CD1c-positive myeloid dendritic cell (primary cell): ENCODE results near the gene SMPDL3B.

Experiments used
- DNase-seq: peaks from one replicate; pipeline ENCODE4 v3.0.0-alpha.2; 2016; ENCODE audit errors: extremely low spot score

SMPDL3B gene, protein sequence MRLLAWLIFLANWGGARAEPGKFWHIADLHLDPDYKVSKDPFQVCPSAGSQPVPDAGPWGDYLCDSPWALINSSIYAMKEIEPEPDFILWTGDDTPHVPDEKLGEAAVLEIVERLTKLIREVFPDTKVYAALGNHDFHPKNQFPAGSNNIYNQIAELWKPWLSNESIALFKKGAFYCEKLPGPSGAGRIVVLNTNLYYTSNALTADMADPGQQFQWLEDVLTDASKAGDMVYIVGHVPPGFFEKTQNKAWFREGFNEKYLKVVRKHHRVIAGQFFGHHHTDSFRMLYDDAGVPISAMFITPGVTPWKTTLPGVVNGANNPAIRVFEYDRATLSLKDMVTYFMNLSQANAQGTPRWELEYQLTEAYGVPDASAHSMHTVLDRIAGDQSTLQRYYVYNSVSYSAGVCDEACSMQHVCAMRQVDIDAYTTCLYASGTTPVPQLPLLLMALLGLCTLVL

DNA sequence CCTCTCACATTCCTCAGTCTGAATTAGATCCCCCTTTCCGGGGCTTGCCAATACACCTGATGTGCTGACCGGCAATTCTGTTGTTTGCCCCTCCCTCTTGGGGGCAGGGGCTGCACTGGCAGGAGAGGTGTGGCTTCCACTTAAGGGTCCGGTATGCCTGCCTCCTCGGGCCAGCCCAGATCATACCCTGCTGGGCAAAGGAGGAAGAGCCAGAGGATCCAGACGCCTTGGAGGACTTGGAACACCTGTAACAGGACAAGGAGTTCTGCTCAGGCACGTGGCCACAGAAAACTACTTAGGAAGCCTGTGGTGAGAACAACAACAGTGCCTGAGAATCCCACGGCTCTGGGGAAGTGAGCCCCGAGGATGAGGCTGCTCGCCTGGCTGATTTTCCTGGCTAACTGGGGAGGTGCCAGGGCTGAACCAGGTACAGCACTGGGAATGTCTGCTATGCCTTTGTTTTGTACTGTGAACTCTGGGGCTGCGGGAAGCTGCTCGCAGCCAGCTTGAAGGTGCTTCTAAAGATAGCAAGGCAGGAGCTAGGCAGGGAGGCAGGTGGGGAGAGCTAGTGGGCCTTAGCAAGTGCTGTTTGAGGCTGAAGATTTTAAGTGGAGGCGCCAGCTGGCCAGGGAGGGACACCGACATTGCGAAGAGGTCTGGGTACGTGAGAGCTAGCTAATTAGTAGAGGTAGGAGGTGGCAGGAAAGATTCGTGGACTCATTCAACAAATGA is at the start of gene SMPDL3B:
Gene SMPDL3B, plus strand, starts transcription at position 183 of the 732 bp plus-strand sequence. Its CDS starts 184 bp downstream, at position 367.
- peak; percentile 12 for DNase-seq

DNA sequence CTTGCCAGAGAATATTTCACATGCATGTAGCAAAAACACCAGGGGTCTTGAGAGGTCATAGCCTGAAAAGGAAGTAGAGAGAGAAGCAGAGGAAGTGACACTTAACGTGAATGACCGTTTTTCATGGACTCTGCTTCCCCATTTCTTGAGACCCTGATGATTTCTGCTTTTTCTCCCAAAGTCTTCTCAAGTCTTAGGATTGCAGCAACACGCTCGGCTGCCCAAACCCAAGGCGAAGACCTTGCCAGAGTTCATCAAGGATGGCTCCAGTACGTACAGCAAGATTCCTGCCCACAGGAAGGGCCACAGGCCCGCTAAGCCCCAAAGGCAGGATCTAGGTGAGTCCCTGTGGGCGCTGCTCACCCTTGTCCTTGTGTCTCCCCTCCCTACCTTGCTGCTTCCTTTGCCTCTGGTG is 49.7 kb upstream of the SMPDL3B start:
- peak; percentile 93 for DNase-seq

DNA sequence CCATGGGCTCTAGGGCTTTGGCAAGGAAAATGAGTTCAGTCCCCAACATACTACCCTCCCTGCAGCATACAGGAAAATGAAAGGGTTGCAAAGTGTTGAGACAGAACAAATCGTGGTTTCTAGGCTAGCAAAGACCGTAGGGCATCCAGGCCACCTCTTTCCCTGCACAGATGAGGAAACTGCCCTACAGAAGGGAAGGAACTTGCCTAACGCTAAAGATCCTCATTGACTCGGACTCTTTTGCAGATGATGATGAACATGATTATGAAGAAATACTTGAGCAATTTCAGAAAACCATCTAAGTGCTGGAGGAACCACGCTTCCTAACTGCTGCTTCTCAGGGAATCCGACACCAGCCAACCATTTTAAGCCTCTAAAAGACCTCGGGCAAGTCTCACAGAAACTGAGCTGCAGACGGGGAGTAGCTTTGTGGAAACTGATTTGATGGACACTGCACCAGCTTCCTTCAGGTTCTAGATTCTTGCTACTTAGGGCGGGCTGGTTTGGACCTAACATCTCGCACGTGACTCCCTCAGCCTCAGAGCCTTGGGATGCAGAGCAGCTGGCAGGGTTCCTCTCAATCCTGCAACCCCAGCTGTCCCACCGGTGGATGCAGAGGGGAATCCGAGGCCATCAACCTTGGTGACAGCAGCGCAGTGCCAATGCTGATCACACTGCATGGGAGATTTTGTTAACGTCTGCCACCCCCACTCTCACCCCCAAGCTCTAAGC is 49.0 kb upstream of the SMPDL3B start:
- peak; percentile 94 for DNase-seq

DNA sequence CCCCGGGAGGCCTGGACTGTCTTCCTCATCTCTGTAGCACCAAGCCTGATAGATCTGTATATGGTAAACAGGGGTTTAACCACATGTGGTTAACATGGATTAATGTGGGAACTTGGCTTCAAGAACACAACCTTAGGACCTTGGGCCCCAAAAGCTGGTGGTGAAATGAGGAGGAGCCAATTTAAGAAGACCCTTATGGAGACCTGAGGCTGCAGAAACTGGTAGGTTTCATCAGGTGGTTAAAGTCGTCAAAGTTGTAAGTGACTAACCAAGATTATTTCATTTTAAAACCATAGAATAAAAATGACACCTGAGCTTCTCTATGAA is 48.5 kb upstream of the SMPDL3B start:
- DNase-seq: no peak

DNA sequence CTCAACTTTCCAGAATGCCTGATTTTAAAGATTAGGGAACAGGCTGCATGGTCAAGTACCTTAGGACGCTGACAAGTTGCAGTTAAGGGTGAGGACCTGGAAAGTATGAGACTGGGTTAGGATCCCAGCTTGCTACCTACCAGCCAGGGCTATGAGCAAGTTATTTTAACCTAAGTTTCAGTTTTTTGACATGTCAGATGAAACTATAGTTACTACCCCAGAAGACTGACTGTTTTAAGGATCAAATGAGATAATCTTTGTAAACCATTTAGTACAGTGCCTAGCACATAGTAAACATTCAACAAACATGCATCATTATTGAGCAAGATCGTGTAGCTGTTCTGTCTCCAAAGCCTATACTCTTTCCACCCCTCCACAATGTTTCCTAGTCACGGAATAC is 48.1 kb upstream of the SMPDL3B start:
- DNase-seq: peak; percentile 20

DNA sequence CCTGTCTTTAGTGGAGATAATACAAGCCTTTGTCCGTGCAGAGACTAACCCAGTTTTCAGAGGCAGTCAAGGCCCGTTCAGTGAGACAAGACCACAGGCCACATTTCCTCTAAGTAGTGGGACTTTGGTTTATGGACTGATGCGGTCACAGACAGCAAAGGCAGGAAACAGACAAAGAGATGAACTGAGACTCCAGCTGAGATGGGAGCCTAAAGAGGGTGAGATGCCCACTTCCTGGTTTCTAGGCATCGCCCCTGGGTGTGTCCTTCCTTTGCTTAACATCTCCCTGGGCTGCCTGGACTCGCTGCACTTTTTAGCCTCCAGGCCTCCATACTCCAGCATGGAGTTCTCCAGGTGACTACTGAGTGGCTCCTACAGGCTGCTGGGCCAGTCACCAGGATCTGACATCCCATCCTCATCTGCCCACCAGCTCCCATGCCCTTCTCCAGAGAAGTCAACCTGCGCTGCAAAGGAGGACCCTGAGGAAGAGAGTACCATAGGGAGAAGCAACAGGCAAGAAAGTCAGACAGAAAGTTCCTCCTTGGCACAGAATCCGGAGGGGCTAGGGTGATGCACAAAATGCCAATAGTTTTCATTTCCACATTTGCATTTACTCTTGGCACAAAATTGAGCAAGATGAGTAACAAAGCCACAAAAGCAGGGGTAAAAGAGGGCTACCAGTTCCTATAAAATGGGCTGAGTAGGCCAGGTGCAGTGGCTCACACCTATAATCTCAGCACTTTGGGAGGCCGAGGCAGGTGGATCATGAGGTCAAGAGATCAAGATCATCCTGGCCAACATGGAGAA is 47.4 kb upstream of the SMPDL3B start:
- DNase-seq: peak; percentile 74

DNA sequence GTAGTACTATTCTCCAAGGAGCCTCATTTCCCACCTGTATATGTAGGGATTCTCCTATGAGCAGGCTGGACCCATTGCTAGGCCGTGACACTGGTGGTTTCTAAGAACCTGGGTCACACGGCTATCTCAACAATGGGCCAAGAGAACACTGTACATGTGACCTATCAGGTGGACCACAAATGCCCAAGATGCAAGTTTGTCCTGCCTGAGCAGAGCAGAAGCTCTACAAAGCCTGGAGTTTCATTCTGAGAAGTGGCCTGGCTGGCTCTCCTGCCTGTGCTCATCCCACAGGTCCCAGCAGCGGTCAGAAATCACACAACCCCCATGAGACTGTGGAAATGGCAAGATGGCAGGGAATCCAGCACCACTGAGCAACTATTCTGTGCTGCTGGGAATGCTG is 45.3 kb upstream of the SMPDL3B start:
- DNase-seq: peak; percentile 37

DNA sequence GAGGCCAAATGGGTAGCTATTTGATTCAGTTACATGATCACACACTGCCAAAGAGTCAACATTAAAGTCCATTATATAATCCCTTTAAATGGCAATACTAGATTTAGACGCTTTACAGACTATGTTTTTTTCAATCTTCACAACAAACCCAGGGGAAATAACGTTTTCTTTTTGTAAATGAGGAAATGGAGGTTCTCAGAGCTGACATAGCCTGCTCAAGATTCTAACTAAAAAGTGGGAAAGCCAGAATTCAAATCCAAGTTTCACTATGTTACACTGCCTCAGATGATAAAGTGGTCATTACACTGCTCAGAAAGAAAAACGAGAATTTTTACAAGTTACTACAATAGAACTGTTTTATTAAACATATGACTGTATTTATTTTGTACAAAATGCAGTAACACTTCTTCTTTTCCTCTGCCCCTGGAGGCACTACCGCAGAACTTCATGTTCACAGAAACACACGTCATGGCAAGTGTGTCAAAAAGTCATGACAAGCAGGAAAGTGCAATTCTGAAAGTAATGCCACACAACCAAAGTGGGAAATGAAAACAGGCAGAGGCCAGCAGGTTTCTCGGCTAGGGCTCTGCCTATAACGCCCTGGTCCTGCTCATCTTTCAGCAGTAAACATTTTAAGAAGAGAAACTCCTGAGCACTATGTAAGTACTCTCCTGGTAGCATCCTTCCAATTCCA is 43.5 kb upstream of the SMPDL3B start:
- DNase-seq: peak; percentile 93

DNA sequence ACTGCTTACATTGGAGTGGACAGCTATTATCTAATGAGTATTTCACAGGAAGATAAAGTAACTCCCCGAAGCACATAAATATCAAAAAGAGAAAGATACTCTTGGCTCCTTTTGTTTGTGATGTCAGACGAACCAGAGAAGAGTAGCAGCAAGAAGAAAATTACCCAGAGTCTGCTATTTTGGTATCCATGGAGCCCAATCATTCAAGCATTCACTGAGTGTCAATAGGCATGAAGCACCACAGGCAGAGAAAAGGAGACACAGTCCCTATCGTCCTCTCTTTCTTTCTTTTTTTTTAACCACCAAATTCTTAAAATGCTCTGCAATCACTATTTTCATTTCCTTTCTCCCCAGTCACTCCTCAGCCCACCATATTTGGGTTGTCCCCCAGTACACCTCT is 40.3 kb upstream of the SMPDL3B start:
- DNase-seq: no peak

DNA sequence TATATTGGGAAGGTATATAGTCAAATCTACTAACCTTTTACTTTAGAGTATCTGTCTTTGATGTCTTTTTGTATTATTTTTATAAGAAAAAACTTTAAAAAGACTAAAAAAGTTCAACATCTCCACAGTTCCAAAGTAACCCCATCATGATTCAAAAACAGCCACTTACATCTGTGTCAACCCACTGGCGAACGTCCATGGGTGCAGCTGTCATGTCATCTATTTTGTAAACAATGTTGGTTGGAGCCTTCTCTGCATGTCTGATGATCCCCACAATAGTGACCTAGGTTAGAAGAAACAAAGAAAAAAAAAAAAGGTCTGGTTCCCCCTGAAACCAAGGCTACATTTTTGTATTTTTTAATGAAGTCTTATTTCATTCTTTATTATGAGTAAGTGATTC is 28.0 kb upstream of the SMPDL3B start:
- DNase-seq: no peak

DNA sequence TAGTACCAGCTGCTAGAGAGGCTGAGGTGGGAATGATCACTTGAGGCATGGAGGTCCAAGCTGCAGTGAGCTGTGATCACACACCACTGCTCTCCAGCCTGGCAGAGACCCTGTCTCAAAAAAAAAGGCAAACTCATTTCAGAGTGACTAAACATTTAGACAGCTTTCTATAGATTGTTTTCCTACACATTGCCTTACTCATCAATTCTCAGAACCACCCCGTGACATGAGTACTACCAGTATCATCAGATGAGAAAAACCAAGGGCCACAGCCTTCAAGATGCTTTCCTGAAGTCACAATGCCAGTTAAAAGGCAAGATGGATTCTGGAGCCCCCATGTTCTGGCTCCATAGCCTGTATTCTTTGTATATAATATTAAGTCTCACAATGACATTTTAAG is 22.4 kb upstream of the SMPDL3B start:
- DNase-seq: no peak

DNA sequence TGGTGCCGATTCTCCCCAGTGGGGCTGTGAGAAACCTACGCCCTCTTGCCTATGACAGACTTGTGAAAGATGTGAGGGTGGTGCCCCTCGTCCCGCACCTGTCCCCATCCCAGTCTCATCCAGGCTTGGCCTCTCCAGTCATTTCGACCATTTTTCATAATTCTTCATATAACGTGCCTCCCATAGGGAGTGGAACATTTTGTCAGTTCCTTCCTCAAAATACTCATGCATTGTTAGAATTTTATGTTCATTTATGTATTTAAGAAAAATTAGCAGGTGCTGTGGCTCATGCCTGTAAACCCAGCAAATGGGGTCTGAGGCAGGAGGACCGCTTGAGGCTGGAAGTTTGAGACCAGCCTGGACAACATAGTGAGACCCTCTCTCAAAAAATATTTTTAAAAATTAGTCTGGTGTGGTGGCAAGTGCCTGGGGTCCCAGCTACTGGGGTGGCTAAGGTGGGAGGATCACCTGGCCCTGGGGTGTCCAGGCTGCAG is 19.7 kb upstream of the SMPDL3B start:
- DNase-seq: peak; percentile 12

DNA sequence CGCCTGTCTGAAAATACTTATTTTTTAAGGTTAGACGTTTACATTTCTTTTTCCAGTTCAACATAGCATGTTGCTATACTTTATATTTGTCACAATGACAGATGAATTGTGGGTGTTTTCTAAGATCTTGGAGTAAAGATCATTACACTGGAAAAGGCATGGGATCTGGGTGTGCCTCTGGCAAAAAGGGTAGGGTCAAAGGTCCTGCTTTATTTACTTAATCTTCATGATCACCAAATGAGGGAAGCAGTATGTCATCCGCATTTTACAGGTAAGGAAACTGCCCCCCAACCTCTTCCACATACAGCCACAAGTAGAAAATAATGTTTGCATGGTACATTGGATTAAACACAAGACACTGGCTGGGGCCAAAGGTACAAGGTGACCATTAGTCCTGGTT is 12.5 kb upstream of the SMPDL3B start:
- DNase-seq: no peak

DNA sequence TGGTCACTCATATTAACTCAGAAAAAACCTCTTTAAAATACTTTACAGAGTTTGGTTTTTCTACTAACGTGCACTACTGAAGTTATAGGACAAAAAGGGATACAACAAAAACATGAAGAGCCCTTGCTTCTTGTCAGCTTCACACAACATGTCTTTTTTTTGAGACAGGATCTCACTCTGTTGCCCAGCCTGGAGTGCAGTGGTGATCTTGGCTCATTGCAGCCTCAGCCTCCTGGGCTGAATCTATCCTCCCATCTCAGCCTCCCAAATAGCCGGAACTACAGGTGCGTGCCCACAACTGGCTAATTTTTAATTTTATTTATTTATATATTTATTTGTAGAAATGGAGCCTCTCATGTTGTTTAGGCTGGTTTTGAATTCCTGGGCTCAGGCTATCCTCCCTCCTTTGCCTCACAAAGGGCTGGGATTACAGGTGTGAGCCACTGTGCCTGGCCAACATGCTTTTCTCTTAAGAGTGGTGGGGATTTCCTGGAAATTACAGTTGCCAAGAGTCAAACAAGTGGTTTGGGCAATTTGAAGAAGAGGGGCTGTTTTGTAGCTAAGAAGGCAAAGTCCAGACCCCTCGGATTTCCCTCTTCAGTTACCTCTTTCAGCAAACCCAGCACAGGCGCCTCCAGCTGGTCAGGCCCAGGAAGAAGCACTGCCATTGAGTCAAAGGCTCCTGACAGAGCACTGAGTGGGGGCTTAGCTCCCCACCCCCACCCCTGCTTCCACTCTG is 6.4 kb upstream of the SMPDL3B start:
- no peak for DNase-seq

DNA sequence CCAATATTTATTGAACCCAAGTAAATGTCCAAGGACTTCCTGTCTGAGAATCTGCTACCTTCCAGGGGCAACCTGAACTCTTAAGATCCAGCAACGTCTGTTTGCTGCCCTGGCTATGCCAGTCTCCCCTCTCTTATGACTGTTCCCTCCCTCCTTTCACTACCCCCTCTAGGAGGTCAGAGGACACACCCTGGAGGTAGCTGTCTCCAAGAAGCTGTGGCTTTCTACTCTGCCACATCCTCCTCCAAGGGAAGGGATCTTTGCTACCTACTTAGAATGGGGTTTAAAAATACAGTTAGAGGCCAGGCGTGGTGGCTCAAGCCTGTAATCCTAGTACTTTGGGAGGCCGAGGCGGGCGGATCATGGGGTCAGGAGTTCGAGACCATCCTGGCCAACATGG is 3.6 kb upstream of the SMPDL3B start:
- no peak for DNase-seq

DNA sequence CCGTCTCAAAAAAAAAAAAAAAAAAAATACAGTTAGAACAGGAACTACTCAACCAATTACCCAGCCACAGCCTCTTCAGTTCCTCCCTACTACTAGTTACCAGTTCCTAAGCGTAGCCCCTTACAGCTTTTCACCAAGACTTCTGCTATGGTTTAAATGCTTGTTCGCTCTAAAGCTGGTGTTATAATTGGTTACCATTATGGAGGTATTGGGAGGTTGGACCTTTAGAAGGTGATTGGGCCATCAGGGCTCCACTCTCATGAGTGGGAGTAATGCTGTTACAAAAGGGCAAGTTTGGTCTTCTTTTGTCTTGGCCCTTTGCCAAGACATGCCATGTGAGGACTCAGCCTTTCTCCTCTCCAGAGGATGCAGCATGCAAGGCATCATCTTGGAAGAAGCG is 3.0 kb upstream of the SMPDL3B start:
- peak; percentile 74 for DNase-seq

DNA sequence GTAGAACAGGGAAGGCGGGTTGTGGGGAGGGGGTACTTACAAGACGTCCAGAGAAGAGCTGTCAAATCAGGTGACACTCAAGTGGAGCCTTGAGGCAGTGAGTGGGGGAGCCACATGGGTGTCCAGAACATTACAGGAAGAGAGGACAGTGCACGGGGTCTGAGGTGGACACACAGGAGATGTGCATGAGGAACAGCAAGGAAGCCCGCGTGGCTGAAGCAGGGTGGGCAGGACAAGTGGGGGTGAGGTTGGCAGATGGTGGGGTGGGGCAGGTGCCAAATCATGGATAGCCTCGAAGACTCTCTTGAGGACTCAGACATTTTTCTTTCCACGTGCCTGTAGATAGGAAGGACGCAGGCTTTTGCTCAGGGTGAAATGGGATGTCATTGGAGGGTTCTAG is 921 bp downstream of the SMPDL3B start:
- no peak for DNase-seq

DNA sequence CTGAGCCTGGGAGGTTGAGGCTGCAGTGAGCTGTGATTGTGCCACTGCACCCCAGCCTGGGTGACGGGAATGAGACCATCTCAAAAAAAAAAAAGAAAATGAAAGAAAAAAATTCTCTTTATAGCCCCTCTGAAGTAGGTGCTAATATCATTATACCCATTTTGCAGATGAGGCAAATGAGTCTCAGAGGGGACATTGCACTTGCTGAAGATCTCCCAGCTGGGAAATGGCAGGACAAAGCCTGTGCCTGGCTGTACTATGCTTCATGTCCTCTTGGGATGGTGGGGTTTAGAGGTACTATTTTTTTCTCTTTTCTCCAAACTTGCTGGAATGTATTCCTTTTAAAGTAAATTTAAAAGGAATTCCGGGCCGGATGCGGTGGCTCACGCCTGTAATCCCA is 1.6 kb downstream of the SMPDL3B start:
- DNase-seq: no peak

DNA sequence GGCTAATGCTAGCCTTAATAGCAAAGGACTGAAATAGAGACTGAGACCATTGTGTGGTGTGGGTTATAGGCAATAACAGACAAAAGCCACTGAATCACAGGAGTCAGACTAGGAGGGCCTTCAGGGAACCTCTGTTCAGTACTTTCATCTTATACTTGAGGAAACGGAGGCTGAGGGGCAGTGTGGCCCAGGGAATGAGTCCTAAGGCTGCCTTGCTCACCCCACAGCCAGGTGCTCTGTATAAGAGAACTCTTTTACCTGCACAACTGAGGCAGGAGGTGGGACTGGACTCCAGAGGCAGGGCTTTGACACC is 2.7 kb downstream of the SMPDL3B start:
- no peak for DNase-seq

DNA sequence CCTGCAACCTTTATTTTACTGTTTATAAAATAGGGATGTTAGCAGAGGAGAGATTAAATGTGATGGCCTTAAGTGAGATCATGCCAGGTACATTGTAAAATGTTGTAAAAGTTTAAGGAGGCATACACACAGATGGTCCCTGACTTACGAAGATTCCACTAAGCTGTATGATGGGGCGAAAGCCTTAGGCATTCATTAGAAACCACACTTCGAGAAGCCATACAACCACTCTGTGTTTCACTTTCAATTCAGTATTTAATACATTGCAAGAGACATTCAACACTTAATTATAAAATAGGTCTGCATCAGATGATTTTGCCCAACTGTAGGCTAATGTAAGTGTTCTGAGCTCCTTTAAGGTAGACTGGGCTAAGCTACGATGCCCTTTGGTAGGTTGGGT is 3.7 kb downstream of the SMPDL3B start:
- no peak for DNase-seq
